NCI-H1417 treated with DMSO at 0.1 percent for 48 hours (cell line): ENCODE measurements around the gene TMEM72.

ENCODE experiments used
- DNase-seq: peaks from one replicate; lab custom pipeline; 2025; lab: John Stamatoyannopoulos, UW

TMEM72 gene

GRCh38 chr10:44980309-44981171 is 69.4 kb downstream of the TMEM72 start:
- DNase-seq: no peak

- DNase-seq: no peak
Measured at GRCh38 chr10:44981172-44982113, 70.3 kb downstream of the TMEM72 start.

- DNase-seq: no peak
Measured at GRCh38 chr10:44982114-44982460, 71.0 kb downstream of the TMEM72 start.

- no peak for DNase-seq
Measured at GRCh38 chr10:44982496-44982895, 71.4 kb downstream of the TMEM72 start.

- no peak for DNase-seq
Measured at GRCh38 chr10:44983066-44983894, 72.1 kb downstream of the TMEM72 start.

GRCh38 chr10:44983895-44984278 is 72.8 kb downstream of the TMEM72 start:
- no peak for DNase-seq

- no peak for DNase-seq
Measured at GRCh38 chr10:44984671-44985101, 73.5 kb downstream of the TMEM72 start.

GRCh38 chr10:44985175-44985681 is 74.1 kb downstream of the TMEM72 start:
- no peak for DNase-seq

- no peak for DNase-seq
Measured at GRCh38 chr10:44986179-44986578, 75.0 kb downstream of the TMEM72 start.
